MV-4-11 (cell line): ENCODE measurements around the gene RCAN1.

Experiments
- DNase-seq: peaks from one replicate; lab custom pipeline; 2025; lab: John Stamatoyannopoulos, UW

RCAN1 gene

GRCh38 chr21:34537838-34538237 is 77.1 kb downstream of the RCAN1 start:
- DNase-seq: no peak

GRCh38 chr21:34536820-34537219 is 78.1 kb downstream of the RCAN1 start:
- DNase-seq: no peak

GRCh38 chr21:34536311-34536710 is 78.6 kb downstream of the RCAN1 start:
- DNase-seq: no peak

- DNase-seq: no peak
Measured at GRCh38 chr21:34535886-34536285, 79.0 kb downstream of the RCAN1 start.

- DNase-seq: peak; percentile 97
Measured at GRCh38 chr21:34534522-34534921, 80.4 kb downstream of the RCAN1 start.

GRCh38 chr21:34533938-34534337 is 81.0 kb downstream of the RCAN1 start:
- no peak for DNase-seq

GRCh38 chr21:34531399-34531798 is 83.5 kb downstream of the RCAN1 start:
- no peak for DNase-seq

- DNase-seq: no peak
Measured at GRCh38 chr21:34530261-34530660, 84.7 kb downstream of the RCAN1 start.

GRCh38 chr21:34528131-34528561 is 86.8 kb downstream of the RCAN1 start:
- no peak for DNase-seq

GRCh38 chr21:34526618-34527290 is 88.2 kb downstream of the RCAN1 start:
- DNase-seq: peak; percentile 36

GRCh38 chr21:34526241-34526617 is 88.7 kb downstream of the RCAN1 start:
- no peak for DNase-seq

GRCh38 chr21:34524646-34525601 is 90.0 kb downstream of the RCAN1 start:
- no peak for DNase-seq

GRCh38 chr21:34523019-34523555 is 91.8 kb downstream of the RCAN1 start:
- no peak for DNase-seq

GRCh38 chr21:34522284-34522683 is 92.6 kb downstream of the RCAN1 start:
- no peak for DNase-seq

- DNase-seq: no peak
Measured at GRCh38 chr21:34521561-34521960, 93.4 kb downstream of the RCAN1 start.

- DNase-seq: peak; percentile 90
Measured at GRCh38 chr21:34520764-34521508, 94.0 kb downstream of the RCAN1 start.

GRCh38 chr21:34520281-34520680 is 94.6 kb downstream of the RCAN1 start:
- DNase-seq: no peak

GRCh38 chr21:34519694-34520093 is 95.2 kb downstream of the RCAN1 start:
- no peak for DNase-seq

GRCh38 chr21:34519016-34519415 is 95.9 kb downstream of the RCAN1 start:
- DNase-seq: no peak

- no peak for DNase-seq
Measured at GRCh38 chr21:34518301-34518700, 96.6 kb downstream of the RCAN1 start.

GRCh38 chr21:34517491-34518245 is 97.2 kb downstream of the RCAN1 start:
- peak; percentile 83 for DNase-seq
